NCI-H510A (cell line): Measurements from ENCODE around the gene PRKRA.
"Not testable (repeated sequence)": the region's sequence is repeated elsewhere in the genome, so short reads cannot be mapped to it uniquely, and the experiment has no call there.

ENCODE experiments used
- DNase-seq: peaks from one replicate; lab custom pipeline; 2025; lab: John Stamatoyannopoulos, UW

Gene PRKRA

DNA sequence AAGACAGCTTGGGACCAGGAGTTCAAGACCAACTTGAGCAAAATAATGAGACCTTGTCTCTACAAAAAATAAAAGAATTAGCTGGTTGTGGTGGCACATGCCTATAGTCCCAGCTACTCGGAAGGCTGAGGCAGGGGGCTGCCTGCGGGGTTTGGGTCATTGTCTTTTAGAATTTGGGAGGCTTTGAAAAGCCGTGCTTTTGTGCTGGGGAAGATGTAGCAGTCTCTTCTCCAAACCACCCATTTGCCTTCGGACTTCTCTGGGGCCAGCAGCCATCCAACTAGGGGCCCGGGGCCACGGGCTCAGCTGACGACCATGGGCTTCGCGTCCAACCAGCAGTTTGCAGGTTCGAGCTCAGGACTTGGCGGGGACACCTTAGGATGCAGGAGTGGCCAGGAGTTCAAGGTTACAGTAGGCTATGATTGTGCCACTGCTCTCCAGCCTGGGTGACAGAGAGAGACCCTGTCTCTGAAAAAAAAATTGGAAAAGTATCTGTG, 6.5 kb upstream of the PRKRA start:
- no peak for DNase-seq

DNA sequence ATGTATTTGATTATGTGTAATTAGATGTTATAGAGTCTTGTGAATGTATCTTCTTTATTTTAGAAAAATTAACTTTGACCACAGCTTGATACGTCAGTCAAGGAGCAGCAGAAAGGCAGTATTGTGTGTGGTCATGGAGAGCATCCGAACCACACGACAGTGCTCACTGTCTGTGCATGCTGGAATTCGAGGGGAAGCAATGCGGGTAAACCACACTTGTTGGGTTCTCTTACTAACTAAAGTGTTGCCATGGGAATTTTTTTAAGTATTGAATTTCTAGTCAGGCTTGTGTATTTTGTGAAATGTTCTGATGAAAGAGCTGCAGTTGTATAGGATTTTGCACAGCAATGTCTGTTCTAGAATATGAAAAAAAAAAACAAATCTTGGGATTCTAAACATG, 5.0 kb upstream of the PRKRA start:
- no peak for DNase-seq

DNA sequence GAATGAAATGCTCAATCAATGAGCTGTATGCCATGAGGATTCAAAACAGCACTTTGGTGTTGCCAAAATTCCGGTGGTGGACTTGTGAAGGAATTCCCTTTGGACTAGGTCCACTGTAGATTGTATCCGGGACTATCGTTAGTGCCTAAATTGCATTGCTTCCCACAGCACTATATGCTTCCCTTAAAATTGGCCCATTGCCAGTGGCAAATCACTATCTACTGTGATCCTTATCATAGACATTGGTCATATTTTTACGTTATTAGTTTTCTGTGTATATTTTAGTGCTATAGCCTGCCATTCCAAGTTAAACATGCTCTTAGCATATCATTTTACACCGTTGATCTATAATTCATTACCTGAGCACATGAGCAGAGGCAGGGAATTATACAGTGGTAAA, 1.9 kb upstream of the PRKRA start:
- no peak for DNase-seq

- DNase-seq, result no peak
Observed at GRCh38 chr2:178452334-178452733, 1.4 kb upstream of the PRKRA start.

GRCh38 chr2:178450524-178450773, 526 bp downstream of the PRKRA start:
- DNase-seq, result peak; percentile 97

DNA sequence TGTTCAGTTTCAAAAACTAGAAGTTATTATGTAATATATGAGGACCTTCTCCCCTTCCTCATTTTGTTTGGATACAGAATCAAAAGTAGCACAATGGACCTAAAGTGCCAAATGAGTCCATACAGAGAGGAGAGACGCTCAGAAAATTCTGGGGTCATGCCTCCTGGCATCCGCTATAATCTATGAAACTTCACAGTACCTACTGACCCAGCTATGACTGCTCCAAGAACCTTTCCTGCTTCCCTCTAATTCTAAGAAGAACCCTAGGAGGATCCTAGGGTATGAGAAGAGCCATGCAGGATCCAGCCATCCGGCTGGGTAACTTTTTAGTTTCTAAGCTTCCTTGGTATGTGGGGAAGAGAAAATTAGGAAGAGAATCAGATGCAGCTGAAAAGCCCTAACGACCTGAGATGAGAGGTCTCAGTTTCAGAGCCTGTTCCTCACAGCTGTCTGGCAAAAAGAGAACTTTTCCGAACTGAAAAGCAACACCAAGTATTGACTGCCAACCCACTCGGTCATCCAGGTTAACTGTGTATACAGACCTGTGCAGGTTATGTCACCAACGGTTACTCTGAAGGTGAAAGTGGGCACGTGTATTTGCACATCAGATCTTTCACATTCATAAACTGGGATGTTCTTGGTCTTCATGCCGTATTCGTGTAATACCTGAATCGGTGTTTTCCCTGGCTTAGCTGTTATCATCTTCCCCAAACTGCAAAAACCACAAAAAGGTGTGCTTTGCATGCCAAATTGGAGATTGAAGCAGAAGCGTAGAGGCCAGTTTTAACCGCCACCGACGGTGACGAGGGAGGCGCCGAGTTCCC, 1.1 kb downstream of the PRKRA start:
- no peak for DNase-seq

GRCh38 chr2:178448968-178449661, 1.9 kb downstream of the PRKRA start:
- DNase-seq, result no peak

- no peak for DNase-seq
Observed at GRCh38 chr2:178441426-178441825, 9.5 kb downstream of the PRKRA start.

GRCh38 chr2:178436662-178437061, 14.3 kb downstream of the PRKRA start:
- DNase-seq, result no peak

GRCh38 chr2:178429336-178429735, 21.6 kb downstream of the PRKRA start:
- no peak for DNase-seq

- DNase-seq, result no peak
Observed at GRCh38 chr2:178428396-178428806, 22.6 kb downstream of the PRKRA start.

GRCh38 chr2:178427458-178427857, 23.5 kb downstream of the PRKRA start:
- DNase-seq, result no peak

DNA sequence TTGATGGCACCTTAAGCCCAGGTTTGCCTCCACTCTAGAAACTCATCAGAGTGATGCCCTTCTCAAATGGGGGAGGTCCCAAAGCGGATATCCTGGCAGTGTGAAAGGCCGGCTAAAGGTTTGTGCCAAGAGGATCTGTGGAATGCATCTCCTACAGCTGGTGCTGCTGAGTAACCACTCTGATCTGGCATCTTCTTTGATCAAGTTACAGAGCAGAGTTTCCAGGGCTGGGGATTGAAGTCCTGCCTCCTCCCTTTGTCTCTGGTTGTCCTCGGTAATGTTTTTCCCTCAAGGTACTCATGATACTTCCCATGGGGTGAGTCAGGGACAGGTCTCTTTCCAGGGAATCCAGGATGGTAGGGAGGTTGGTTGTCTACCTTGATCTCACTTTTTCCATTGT, 24.6 kb downstream of the PRKRA start:
- no peak for DNase-seq

GRCh38 chr2:178425255-178425827, 25.6 kb downstream of the PRKRA start:
- no peak for DNase-seq

- DNase-seq, result not testable (repeated sequence)
Observed at GRCh38 chr2:178423746-178424145, 27.2 kb downstream of the PRKRA start.

DNA sequence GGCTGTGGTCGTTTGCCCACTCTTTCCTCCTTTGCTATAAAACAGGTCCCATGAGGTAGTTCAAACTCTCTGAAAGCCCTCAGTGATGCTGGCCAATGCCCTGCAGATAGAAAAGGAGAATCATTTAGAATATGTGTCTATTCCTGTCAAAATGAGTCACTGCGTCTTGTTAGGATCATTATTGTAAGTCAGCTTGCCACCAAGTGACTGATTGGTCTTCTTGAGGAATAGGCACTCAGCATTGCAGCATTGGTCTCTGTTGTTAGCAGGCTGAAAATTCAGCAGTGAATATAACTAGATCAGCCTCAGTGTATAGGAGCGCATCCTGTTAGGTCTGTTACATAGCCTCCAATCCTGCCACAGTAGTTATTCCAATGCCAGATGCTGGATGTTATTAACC, 28.9 kb downstream of the PRKRA start:
- DNase-seq, result no peak

- DNase-seq, result no peak
Observed at GRCh38 chr2:178420463-178420999, 30.4 kb downstream of the PRKRA start.

DNA sequence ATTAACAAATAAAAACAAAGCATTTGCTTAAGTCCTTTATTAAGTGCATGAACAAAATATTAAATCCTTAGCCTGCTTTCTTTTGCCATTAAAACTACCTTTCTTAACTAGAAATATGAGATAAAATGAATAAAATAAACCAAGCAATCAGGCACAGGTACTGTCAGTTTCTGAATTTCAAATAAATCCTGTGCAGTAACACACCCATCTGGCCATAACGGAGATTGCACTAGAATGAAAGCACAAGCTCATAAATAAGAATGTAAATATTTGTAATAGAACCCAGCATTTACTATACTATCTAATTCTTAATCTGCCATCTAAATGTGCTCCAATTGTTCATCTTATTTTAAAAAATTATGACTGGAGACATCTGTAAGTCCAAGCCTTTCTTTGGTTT, 31.9 kb downstream of the PRKRA start:
- no peak for DNase-seq

GRCh38 chr2:178418426-178418825, 32.5 kb downstream of the PRKRA start:
- no peak for DNase-seq

- DNase-seq, result no peak
Observed at GRCh38 chr2:178417916-178418315, 33.1 kb downstream of the PRKRA start.

DNA sequence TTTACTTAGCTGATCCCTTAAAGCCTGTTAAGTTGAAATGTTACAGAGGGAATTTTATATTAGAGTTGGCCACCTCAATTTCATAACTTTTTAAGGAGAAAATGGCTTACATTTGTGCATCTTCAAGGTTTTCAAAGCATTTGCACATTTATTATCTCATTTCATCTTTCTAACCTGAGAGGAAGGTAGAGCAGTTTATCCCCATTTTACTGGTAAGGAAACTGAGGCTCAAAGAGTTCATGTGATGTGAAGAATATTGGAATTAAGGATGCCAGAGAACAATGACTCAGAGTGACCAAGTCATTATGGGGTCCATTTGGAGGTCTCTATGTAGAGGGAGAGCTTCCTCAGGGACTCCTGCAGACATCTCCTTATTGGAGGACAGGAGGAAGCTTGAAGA, 35.0 kb downstream of the PRKRA start:
- no peak for DNase-seq

GRCh38 chr2:178414266-178415247, 36.4 kb downstream of the PRKRA start:
- peak; percentile 99 for DNase-seq
